K562 (cell line): ENCODE data around the gene DOCK1. TPM values are rescaled to one million over a fixed set of nuclear protein-coding genes. Genes with fewer than 3 reads are reported as not detected.

Experiments
- ATAC-seq: fragments of 200-7000 bp; cut with Tn5 transposase; 3 replicates; pipeline ENCODE4 v1.9.1; 2020; ENCODE audit warnings: moderate library complexity
- BruUV-seq: library from RNA; stranded (reverse); fragments of 400-500 nt; replicated peaks from 2 replicates; lab custom pipeline; 2021; lab: Mats Ljungman, UMichigan
- CTCF ChIA-PET: fragments of 300-600 bp; formaldehyde crosslinking; extraction: SDS; loops from one replicate; lab custom pipeline; 2021; ENCODE audit warnings: low intra/inter-chr PET ratio; lab: Yijun Ruan, JAX
- POLR2A ChIA-PET: fragments of 300-600, 350-650 bp; sonication (Branson Sonifier 250); formaldehyde crosslinking; extraction: SDS; loops from one replicate; lab custom pipeline; 2021; ENCODE audit warnings: antibody characterized with exemption, inconsistent platforms; lab: Yijun Ruan, JAX
- DNase-seq, 4 experiments: peaks; one replicate each; pipeline versions ENCODE4 v3.0.0 to v3.0.0-alpha.2; 2011 to 2018; ENCODE audit warnings: low spot score in 3 of 4, mixed read lengths in 3 of 4; ENCODE audit errors: extremely low read depth in 1 of 4
- FAIRE-seq: peaks from 2 replicates; lab custom pipeline; 2011; peaks lifted over from hg19 to GRCh38; lab: Jason Lieb, UNC
- H2AFZ ChIP-seq: 2 replicates; pipeline ENCODE4 v1.6.0; 2011; ENCODE audit warnings: low read depth, low read length, control low read depth, inconsistent platforms
- H3K27ac ChIP-seq: fragments of 200-600 bp; 3 replicates; pipeline ENCODE4 v1.8.0; 2011; ENCODE audit warnings: low read depth, mild to moderate bottlenecking, control low read depth, inconsistent platforms, low read length, moderate library complexity, mixed read lengths; ENCODE audit errors: extremely low read depth
- H3K27me3 ChIP-seq, 2 experiments: fragments of 300-600 bp in 1 of 2; 2 replicates in 1 of 2; 3 replicates in 1 of 2; pipeline versions ENCODE4 v1.6.0 to v1.8.0; 2011; ENCODE audit warnings: inconsistent platforms in 2 of 2, low read length in 2 of 2, mild to moderate bottlenecking in 1 of 2, mixed read lengths in 1 of 2, moderate library complexity in 1 of 2; ENCODE audit not compliant: control insufficient read depth in 2 of 2, insufficient read depth in 2 of 2
- H3K36me3 ChIP-seq: fragments of 300-600 bp; 3 replicates; pipeline ENCODE4 v1.8.0; 2011; ENCODE audit warnings: mild to moderate bottlenecking, low read length, inconsistent platforms; ENCODE audit not compliant: control insufficient read depth, insufficient read depth
- H3K4me1 ChIP-seq, 2 experiments: fragments of 200-600 bp in 1 of 2; replicated peaks in 1 of 2; 2 replicates in 1 of 2; 3 replicates in 1 of 2; pipeline versions ENCODE4 v1.5.1 to v1.8.0; 2011; ENCODE audit warnings: inconsistent platforms in 2 of 2, low read length in 2 of 2, mild to moderate bottlenecking in 1 of 2, mixed read lengths in 1 of 2, moderate library complexity in 1 of 2; ENCODE audit not compliant: control insufficient read depth in 2 of 2, insufficient read depth in 2 of 2
- H3K4me2 ChIP-seq: 2 replicates; pipeline ENCODE4 v1.6.1; 2011; ENCODE audit warnings: low read length, control low read depth, inconsistent platforms, mixed read lengths; ENCODE audit not compliant: insufficient read depth
- H3K4me3 ChIP-seq: fragments of 200-600 bp; sonication (generic), shearing (Covaris generic); 2 replicates; pipeline ENCODE4 v1.5.1; 2016; ENCODE audit warnings: control low read depth, inconsistent platforms
- H3K79me2 ChIP-seq: fragments of 200-600 bp; 3 replicates; pipeline ENCODE4 v1.8.0; 2011; ENCODE audit warnings: low read length, inconsistent platforms; ENCODE audit not compliant: control insufficient read depth, insufficient read depth
- H3K9ac ChIP-seq, 2 experiments: 2 replicates each; pipeline versions ENCODE4 v1.6.0 to v1.6.1; 2011; ENCODE audit warnings: low read depth in 2 of 2, low read length in 2 of 2, control low read depth in 1 of 2, inconsistent platforms in 1 of 2, mild to moderate bottlenecking in 1 of 2, mixed read lengths in 1 of 2; ENCODE audit not compliant: insufficient read depth in 1 of 2
- H3K9me1 ChIP-seq: one replicate; pipeline ENCODE4 v1.6.0; 2011; ENCODE audit warnings: inconsistent platforms, mild to moderate bottlenecking, low read length, moderate library complexity; ENCODE audit not compliant: control insufficient read depth, insufficient read depth
- H3K9me3 ChIP-seq: replicated peaks from 2 replicates; pipeline ENCODE4 v1.5.1; 2011; ENCODE audit warnings: low read depth, low read length, inconsistent platforms; ENCODE audit not compliant: control insufficient read depth, insufficient read depth
- H4K20me1 ChIP-seq: replicated peaks from 2 replicates; pipeline ENCODE4 v1.6.1; 2011; ENCODE audit warnings: low read length, inconsistent platforms, mixed read lengths; ENCODE audit not compliant: control insufficient read depth, insufficient read depth
- ATF7 ChIP-seq: fragments of 450-650 bp; IDR thresholded peaks from 2 replicates; pipeline ENCODE4 v1.7.1; 2014; ENCODE audit warnings: mild to moderate bottlenecking, moderate library complexity
- CHAMP1 ChIP-seq: fragments of 450-650 bp; IDR thresholded peaks from 2 replicates; pipeline ENCODE4 v1.6.1; 2016; ENCODE audit warnings: mild to moderate bottlenecking
- CREBBP ChIP-seq: IDR thresholded peaks from one replicate; pipeline ENCODE4 v1.6.1; 2012; ENCODE audit warnings: low read depth, mild to moderate bottlenecking, control low read depth, inconsistent platforms, low read length
- DACH1 ChIP-seq: fragments of 450-650 bp; IDR thresholded peaks from 2 replicates; pipeline ENCODE4 v1.6.1; 2018; ENCODE audit not compliant: partially characterized antibody
- DDX20 ChIP-seq: fragments of 450-650 bp; IDR thresholded peaks from 2 replicates; pipeline ENCODE4 v1.6.1; 2016; ENCODE audit warnings: missing genetic modification characterization, low read depth, mild to moderate bottlenecking, missing compliant biosample characterization, moderate library complexity
- HSF4 ChIP-seq: fragments of 250-450 bp; sonication (Bioruptor Pico); IDR thresholded peaks from 2 replicates; pipeline ENCODE4 v2.1.2; 2022; ENCODE audit warnings: mild to moderate bottlenecking, moderate library complexity, borderline replicate concordance
- KDM4B ChIP-seq, 2 experiments: fragments of 450-650 bp in 1 of 2; sonication (generic) in 1 of 2; IDR thresholded peaks; 2 replicates each; pipeline ENCODE4 v1.6.1; 2016 to 2017; ENCODE audit warnings: borderline replicate concordance in 2 of 2, antibody characterized with exemption in 1 of 2, low read depth in 1 of 2, mild to moderate bottlenecking in 1 of 2
- PREB ChIP-seq: sonication (generic); formaldehyde crosslinking; IDR thresholded peaks from 2 replicates; pipeline ENCODE4 v1.8.1; 2023; ENCODE audit warnings: mild to moderate bottlenecking, missing genetic modification reagents
- PURB ChIP-seq: sonication (generic); formaldehyde crosslinking; IDR thresholded peaks from 2 replicates; pipeline ENCODE4 v1.9.0; 2021; ENCODE audit warnings: low read depth, mild to moderate bottlenecking, missing genetic modification reagents
- SRSF1 ChIP-seq: fragments of 200-400 bp; formaldehyde crosslinking; IDR thresholded peaks from 2 replicates; pipeline ENCODE4 v1.6.1; 2017; ENCODE audit warnings: mild to moderate bottlenecking, low read depth, low read length, moderate library complexity
- TAL1 ChIP-seq: fragments of 450-650 bp; IDR thresholded peaks from 2 replicates; pipeline ENCODE4 v1.6.1; 2016; ENCODE audit warnings: mild to moderate bottlenecking
- THRAP3 ChIP-seq: fragments of 450-650 bp; IDR thresholded peaks from 2 replicates; pipeline ENCODE4 v1.6.1; 2016; ENCODE audit warnings: mild to moderate bottlenecking, inconsistent platforms, borderline replicate concordance
- ZBED1 ChIP-seq: IDR thresholded peaks from 2 replicates; pipeline ENCODE4 v1.6.1; 2014
- ZNF277 ChIP-seq: fragments of 250-450 bp; sonication (Bioruptor Pico); IDR thresholded peaks from 2 replicates; pipeline ENCODE4 v1.8.0; 2022; ENCODE audit warnings: inconsistent platforms, mild to moderate bottlenecking, moderate library complexity, borderline replicate concordance
- WGBS: fragments of 100-300 bp; shearing (Covaris generic); methylation state at CpG from one replicate; pipeline ENCODE4 v1.1.6; 2016; ENCODE audit warnings: low coverage, mixed read lengths; ENCODE audit not compliant: insufficient coverage; ENCODE audit errors: missing lambda C conversion rate; 5-methylcytosine and 5-hydroxymethylcytosine counted together
- in situ Hi-C: fragments of 300-500 bp; cut with MboI; formaldehyde crosslinking; loops from 4 replicates; pipeline ENCODE4 v1.15.0; 2018; ENCODE audit warnings: inconsistent platforms, mixed read lengths
- intact Hi-C: fragments of 100-400 bp; cut with micrococcal nuclease; formaldehyde crosslinking; loops from 2 replicates; pipeline ENCODE4 v1.14.2; 2022
- polyA plus RNA-seq, 8 experiments: library from polyadenylated mRNA; depleted of rRNA in 4 of 8; stranded (reverse) in 5 of 8; unstranded in 3 of 8; fragments of >200 nt; fragmentation: Nextera tagmentation in 2 of 8; fragmentation: Illumina TruSeq in 1 of 8; extraction: Ambion mirVana in 2 of 8; extraction: Trizol in 1 of 8; gene quantifications; 2 replicates each; pipeline versions ENCODE4 v1.2.1 to v1.2.3, GENCODE V29; 2011 to 2014; ENCODE audit warnings: inconsistent platforms in 1 of 8, missing spikeins in 1 of 8
- total RNA-seq, 7 experiments: library from RNA; depleted of rRNA in 6 of 7; stranded (reverse); fragments of >200 nt in 6 of 7; fragmentation: Illumina TruSeq in 2 of 7; extraction: Trizol in 2 of 7; gene quantifications; 2 replicates each; pipeline versions ENCODE4 v1.2.1 to v1.2.3, GENCODE V29; 2011 to 2021; ENCODE audit warnings: low replicate concordance in 1 of 7
- TF ChIP-seq, protein P1 (sequence below): fragments of 450-650 bp; IDR thresholded peaks from 2 replicates; pipeline ENCODE4 v1.6.1; 2018; ENCODE audit not compliant: partially characterized antibody

Gene DOCK1
- total and polyA plus RNA-seq, 9 of the 15 experiments (the other 6 are each of a cell fraction or from before 2014, with no cell fraction given), result 0.31 TPM; not detected in 8

DNA sequence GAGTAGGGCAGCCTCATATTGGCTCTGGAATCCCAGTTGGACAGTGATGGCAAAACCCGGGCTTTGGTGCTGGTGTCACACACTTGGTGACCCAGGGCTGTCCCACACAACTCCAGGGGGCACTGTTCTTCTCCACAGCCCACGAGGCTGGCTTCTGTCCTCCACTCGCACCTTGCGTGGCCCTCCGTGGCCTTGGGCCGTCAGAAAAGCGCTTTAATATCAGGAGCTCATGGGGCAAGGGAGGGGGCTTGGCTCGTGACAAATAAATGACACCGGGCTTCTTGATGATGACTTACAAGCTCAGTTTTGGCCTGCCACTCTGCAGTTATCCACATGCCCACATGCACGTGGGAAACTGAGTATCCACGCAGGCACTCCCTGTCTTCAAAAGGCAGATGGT lies 8.1 kb downstream of the DOCK1 start:
- Histone ChIP-seq H3K9ac (no peak overlapping the region), H3K9me1 (no peaks in the 10 kb centered on the region), H3K4me2 (no peak overlapping the region), H3K4me1 (no peaks in the 10 kb centered on the region), H3K9me3 (no peaks in the 10 kb centered on the region), H2AFZ (no peak overlapping the region), H3K4me3 (no peak overlapping the region), H3K27ac (no peak overlapping the region), H3K79me2 (no peaks in the 10 kb centered on the region), H3K36me3 (no peaks in the 10 kb centered on the region), H4K20me1 (no peaks in the 10 kb centered on the region), H3K27me3 (no peaks in the 10 kb centered on the region)
- FAIRE-seq (no peak), DNase-seq (no peak), ATAC-seq (no peak)
- no TSS peak for BruUV-seq
- 0% methylated on average over 4 of the region's 11 CpGs for WGBS
- ChIA-PET CTCF (no interaction called here), POLR2A (no interaction called here)
- intact Hi-C loops, result no loop called here
- in situ Hi-C loops, result no loop called here
- no peak for TF ChIP-seq ATF7
- TF ChIP-seq ZNF277 (CRISPR knock-in tag), result no peak
- TF ChIP-seq KDM4B (IDR thresholded peaks at IDR 0.05; ENCODE audit: borderline replicate concordance in 2 of 2, low read depth in 1 of 2), result no peak
- no peak for TF ChIP-seq DDX20 (tag)
- TF ChIP-seq ZBED1, result no peak
- no peak for TF ChIP-seq SRSF1
- TF ChIP-seq TAL1, result no peak
- TF ChIP-seq DACH1, result no peak
- TF ChIP-seq CREBBP, result no peak
- no peak for TF ChIP-seq PURB (CRISPR knock-in tag)
- no peak for TF ChIP-seq HSF4 (CRISPR knock-in tag)
- no peak for TF ChIP-seq PREB (CRISPR knock-in tag)
- no peak for TF ChIP-seq CHAMP1
- no peak for TF ChIP-seq THRAP3
- TF ChIP-seq, protein P1, sequence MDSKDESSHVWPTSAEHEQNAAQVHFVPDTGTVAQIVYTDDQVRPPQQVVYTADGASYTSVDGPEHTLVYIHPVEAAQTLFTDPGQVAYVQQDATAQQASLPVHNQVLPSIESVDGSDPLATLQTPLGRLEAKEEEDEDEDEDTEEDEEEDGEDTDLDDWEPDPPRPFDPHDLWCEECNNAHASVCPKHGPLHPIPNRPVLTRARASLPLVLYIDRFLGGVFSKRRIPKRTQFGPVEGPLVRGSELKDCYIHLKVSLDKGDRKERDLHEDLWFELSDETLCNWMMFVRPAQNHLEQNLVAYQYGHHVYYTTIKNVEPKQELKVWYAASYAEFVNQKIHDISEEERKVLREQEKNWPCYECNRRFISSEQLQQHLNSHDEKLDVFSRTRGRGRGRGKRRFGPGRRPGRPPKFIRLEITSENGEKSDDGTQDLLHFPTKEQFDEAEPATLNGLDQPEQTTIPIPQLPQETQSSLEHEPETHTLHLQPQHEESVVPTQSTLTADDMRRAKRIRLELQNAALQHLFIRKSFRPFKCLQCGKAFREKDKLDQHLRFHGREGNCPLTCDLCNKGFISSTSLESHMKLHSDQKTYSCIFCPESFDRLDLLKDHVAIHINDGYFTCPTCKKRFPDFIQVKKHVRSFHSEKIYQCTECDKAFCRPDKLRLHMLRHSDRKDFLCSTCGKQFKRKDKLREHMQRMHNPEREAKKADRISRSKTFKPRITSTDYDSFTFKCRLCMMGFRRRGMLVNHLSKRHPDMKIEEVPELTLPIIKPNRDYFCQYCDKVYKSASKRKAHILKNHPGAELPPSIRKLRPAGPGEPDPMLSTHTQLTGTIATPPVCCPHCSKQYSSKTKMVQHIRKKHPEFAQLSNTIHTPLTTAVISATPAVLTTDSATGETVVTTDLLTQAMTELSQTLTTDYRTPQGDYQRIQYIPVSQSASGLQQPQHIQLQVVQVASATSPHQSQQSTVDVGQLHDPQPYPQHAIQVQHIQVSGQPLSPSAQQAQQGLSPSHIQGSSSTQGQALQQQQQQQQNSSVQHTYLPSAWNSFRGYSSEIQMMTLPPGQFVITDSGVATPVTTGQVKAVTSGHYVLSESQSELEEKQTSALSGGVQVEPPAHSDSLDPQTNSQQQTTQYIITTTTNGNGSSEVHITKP, result no peak
